A549 (cell line): ENCODE data around the gene BTK. TPM values are rescaled to one million over a fixed set of nuclear protein-coding genes. Genes with fewer than 3 reads are reported as not detected.
"Not testable (repeated sequence)": the region's sequence is repeated elsewhere in the genome, so short reads cannot be mapped to it uniquely, and the experiment has no call there.

ENCODE experiments used
- ATAC-seq, 2 experiments: fragments of 200-7000 bp in 1 of 2; fragments of >200 bp in 1 of 2; cut with Nextera tagmentation in 1 of 2; cut with Tn5 transposase in 1 of 2; 3 replicates each; pipeline versions ENCODE4 v1.8.0 to v1.9.1; 2018 to 2020; ENCODE audit warnings: mild to moderate bottlenecking in 1 of 2, moderate library complexity in 1 of 2
- CTCF ChIA-PET: fragments of 300-600 bp; sonication (Branson Sonifier 250); formaldehyde crosslinking; extraction: SDS; loops from one replicate; lab custom pipeline; 2021; ENCODE audit warnings: antibody characterized with exemption, inconsistent platforms; lab: Yijun Ruan, JAX
- POLR2A ChIA-PET: fragments of 350-600 bp; formaldehyde crosslinking; extraction: SDS; loops from one replicate; lab custom pipeline; 2021; ENCODE audit warnings: antibody characterized with exemption, inconsistent platforms; lab: Yijun Ruan, JAX
- DNase-seq, 2 experiments: peaks; one replicate each; pipeline versions ENCODE4 v3.0.0 to v3.0.0-alpha.2; 2011 to 2016; ENCODE audit warnings: low read depth in 1 of 2, low spot score in 1 of 2
- FAIRE-seq: peaks from 2 replicates; lab custom pipeline; 2011; peaks lifted over from hg19 to GRCh38; lab: Jason Lieb, UNC
- H3K27ac ChIP-seq, 2 experiments: fragments of >200 bp; sonication (Bioruptor Twin); formaldehyde crosslinking; 3 replicates each; pipeline ENCODE4 v1.5.1; 2016 to 2017
- H3K4me1 ChIP-seq: fragments of >200 bp; sonication (Bioruptor Twin); formaldehyde crosslinking; 3 replicates; pipeline ENCODE4 v1.6.1; 2016
- H3K4me2 ChIP-seq: fragments of >200 bp; sonication (Bioruptor Twin); formaldehyde crosslinking; 3 replicates; pipeline ENCODE4 v1.6.1; 2016
- H3K4me3 ChIP-seq: fragments of >200 bp; sonication (Bioruptor Twin); formaldehyde crosslinking; 3 replicates; pipeline ENCODE4 v1.5.1; 2016
- H3K9me3 ChIP-seq: fragments of >200 bp; sonication (Bioruptor Twin); formaldehyde crosslinking; 3 replicates; pipeline ENCODE4 v1.6.1; 2016
- CBX2 ChIP-seq: fragments of 200-600 bp; sonication (generic); IDR thresholded peaks from 2 replicates; pipeline ENCODE4 v1.6.1; 2016; ENCODE audit warnings: low read depth, mild to moderate bottlenecking, borderline replicate concordance
- CEBPB ChIP-seq, 2 experiments: fragments of >200 bp in 1 of 2; sonication (Bioruptor Twin) in 1 of 2; formaldehyde crosslinking in 1 of 2; IDR thresholded peaks; 2 replicates each; pipeline ENCODE4 v1.6.1; 2012 to 2016
- CHD4 ChIP-seq: fragments of 200-600 bp; sonication (generic); IDR thresholded peaks from 2 replicates; pipeline ENCODE4 v1.6.1; 2016; ENCODE audit warnings: antibody characterized with exemption, mild to moderate bottlenecking, borderline replicate concordance
- ESRRA ChIP-seq: fragments of 150-350 bp; IDR thresholded peaks from 2 replicates; pipeline ENCODE4 v1.6.1; 2014; ENCODE audit warnings: mild to moderate bottlenecking, low read length, borderline replicate concordance
- FOSB ChIP-seq: fragments of 250-450 bp; sonication (Bioruptor Pico); IDR thresholded peaks from 2 replicates; pipeline ENCODE4 v1.5.0; 2020; ENCODE audit warnings: mild to moderate bottlenecking, moderate library complexity
- HDAC2 ChIP-seq: fragments of 200-600 bp; sonication (generic); IDR thresholded peaks from 2 replicates; pipeline ENCODE4 v1.6.1; 2016
- HEYL ChIP-seq: fragments of 250-450 bp; sonication (Bioruptor Pico); IDR thresholded peaks from 2 replicates; pipeline ENCODE4 v1.8.0; 2021; ENCODE audit warnings: mild to moderate bottlenecking, moderate library complexity
- JUN ChIP-seq, 2 experiments: fragments of >200 bp; sonication (Bioruptor Twin); formaldehyde crosslinking; IDR thresholded peaks; 2 replicates in 1 of 2; 3 replicates in 1 of 2; pipeline ENCODE4 v1.6.1; 2016 to 2017
- MAFK ChIP-seq: fragments of 450-650 bp; IDR thresholded peaks from 2 replicates; pipeline ENCODE4 v1.6.1; 2014; ENCODE audit not compliant: partially characterized antibody
- NPAS2 ChIP-seq: fragments of 250-450 bp; sonication (Bioruptor Pico); IDR thresholded peaks from 2 replicates; pipeline ENCODE4 v1.8.0; 2022; ENCODE audit warnings: mild to moderate bottlenecking, moderate library complexity, borderline replicate concordance
- PHF8 ChIP-seq: fragments of 200-600 bp; sonication (generic); IDR thresholded peaks from 2 replicates; pipeline ENCODE4 v1.6.1; 2016; ENCODE audit warnings: low read depth, mild to moderate bottlenecking, antibody characterized with exemption, moderate library complexity, borderline replicate concordance
- POLR2A ChIP-seq: IDR thresholded peaks from 2 replicates; pipeline ENCODE4 v1.6.1; 2012; ENCODE audit warnings: mild to moderate bottlenecking, low read length
- RFX5 ChIP-seq: fragments of 450-650 bp; IDR thresholded peaks from 2 replicates; pipeline ENCODE4 v1.7.1; 2014; ENCODE audit warnings: antibody characterized with exemption, mild to moderate bottlenecking, moderate library complexity
- SREBF2 ChIP-seq: fragments of 450-650 bp; IDR thresholded peaks from 2 replicates; pipeline ENCODE4 v1.6.1; 2014; ENCODE audit warnings: mild to moderate bottlenecking, moderate library complexity
- ZSCAN20 ChIP-seq: fragments of 250-450 bp; sonication (Bioruptor Pico); IDR thresholded peaks from 2 replicates; pipeline ENCODE4 v1.8.0; 2022; ENCODE audit warnings: mild to moderate bottlenecking, moderate library complexity
- WGBS: methylation state at CpG from one replicate; pipeline ENCODE4 v1.1.6; 2017; ENCODE audit errors: missing lambda C conversion rate; 5-methylcytosine and 5-hydroxymethylcytosine counted together
- polyA plus RNA-seq, 4 experiments: library from polyadenylated mRNA; depleted of rRNA in 3 of 4; stranded (reverse); fragments of >200 nt; fragmentation: RNase III in 1 of 4; extraction: RNeasy Plus Mini Kit Qiagen cat#74134 plus additional on column Dnase treatment in 1 of 4; gene quantifications; 2 replicates in 3 of 4; 3 replicates in 1 of 4; pipeline ENCODE4 v1.2.3, GENCODE V29; 2011 to 2017
- TF ChIP-seq, protein P1 (sequence below): IDR thresholded peaks from 2 replicates; pipeline ENCODE4 v1.6.1; 2012
- TF ChIP-seq, protein P2 (sequence below): fragments of >200 bp; sonication (Bioruptor Twin); formaldehyde crosslinking; IDR thresholded peaks from 2 replicates; pipeline ENCODE4 v1.6.1; 2016
- TF ChIP-seq, protein P3 (sequence below): fragments of 450-650 bp; IDR thresholded peaks from 2 replicates; pipeline ENCODE4 v1.6.1; 2014; ENCODE audit warnings: antibody characterized with exemption

BTK gene
- polyA plus RNA-seq, 2 of the 4 experiments (the other 2 are of a cell fraction), result 0.18 to 0.26 TPM

DNA sequence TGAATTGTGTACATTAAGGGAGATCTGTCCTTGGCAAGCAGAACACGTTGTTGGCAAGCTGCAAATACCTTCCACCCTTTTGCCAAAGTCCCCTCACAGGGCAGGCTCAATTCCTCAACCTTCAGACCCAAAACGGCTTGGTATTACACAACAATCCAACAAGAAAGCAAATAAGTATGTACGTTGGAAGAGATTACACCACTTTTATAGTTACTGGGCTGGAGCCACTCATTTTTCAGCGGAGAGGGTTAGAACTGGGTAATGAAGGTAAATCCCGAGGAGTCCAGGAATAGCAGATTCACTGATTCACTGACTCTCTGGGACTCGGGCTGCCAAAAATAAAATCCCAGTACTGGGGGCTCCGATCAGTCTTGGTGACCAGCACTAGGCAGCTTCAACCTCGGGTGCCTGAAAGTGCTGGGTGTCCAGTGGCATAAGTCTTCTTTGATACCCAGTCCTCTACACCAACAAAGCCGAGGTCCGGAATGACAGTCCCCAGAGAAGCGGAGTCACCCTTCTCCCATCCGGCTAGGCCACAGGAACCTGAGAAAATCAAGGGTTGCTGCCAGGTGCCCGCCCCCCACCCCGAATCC lies 38.0 kb downstream of the BTK start:
- DNase-seq, result peak; percentile 5 to 35
- Histone ChIP-seq H3K4me1 (peaks cover 16% of the 10 kb centered on the region), H3K4me3 (peak overlapping the region; percentile 85), H3K4me2 (peak overlapping the region; percentile 85), H3K27ac (peak overlapping the region; percentile 98 to 99), H3K9me3 (no peaks in the 10 kb centered on the region)
- 0% methylated on average over 5 of the region's 14 CpGs for WGBS
- POLR2A ChIA-PET, result interaction anchor here (1.0 to 3.7 kb wide), 4 partner anchors 14 to 580 kb away, joined by 3 to 46 read pairs (median 3); partner anchors contain the start of genes GLA, HNRNPH2 and RPL36A
- TF ChIP-seq RFX5 (no peak), FOSB (CRISPR knock-in tag) (no peak), ZSCAN20 (CRISPR knock-in tag) (no peak)
- FAIRE-seq, result no peak
- ATAC-seq, result peak; percentile 52 to 55
- CTCF ChIA-PET, result interaction anchor here (1.4 to 2.3 kb wide), 3 partner anchors 10 to 676 kb away, joined by 3 to 6 read pairs (median 3); partner anchors contain the start of gene RPL36A

DNA sequence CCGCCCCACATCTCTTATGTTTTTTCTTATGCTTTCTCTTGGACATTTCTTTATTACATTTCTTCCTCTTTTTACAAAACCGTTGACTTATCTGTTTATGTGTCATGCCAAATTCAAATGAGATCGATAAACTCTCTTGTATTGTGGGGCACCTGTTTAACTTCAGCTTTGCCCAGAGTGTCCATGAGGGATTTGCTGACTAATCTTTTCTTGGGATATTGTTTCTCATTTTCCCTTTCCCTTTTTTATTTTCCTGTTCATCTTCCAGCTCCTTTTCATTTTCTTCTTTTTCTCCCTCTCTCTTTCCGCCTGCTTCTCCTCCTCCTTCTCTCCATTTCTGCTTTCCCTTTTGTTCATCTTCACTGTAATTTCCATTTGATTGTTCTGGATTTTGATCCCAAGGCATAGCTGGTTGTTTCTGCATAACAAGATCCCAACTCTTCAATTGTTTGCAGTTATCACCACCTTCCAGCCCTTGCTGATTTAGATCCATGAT lies 48.2 kb downstream of the BTK start:
- FAIRE-seq, result no peak

DNA sequence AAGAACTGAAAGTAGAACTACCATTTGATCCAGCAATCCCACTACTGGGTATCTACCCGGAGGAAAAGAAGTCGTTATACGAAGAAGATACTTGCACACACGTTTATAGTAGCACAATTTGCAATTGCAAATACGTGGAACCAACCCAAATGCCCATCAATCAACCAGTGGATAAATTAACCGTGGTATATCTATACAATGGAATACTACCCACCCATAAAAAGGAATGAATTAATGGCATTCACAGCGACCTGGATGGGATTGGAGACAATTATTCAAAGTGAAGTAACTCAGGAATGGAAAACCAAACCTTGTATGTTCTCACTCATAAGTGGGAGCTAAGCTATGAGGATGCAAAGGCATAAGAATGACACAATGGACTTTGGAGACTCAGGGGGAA lies 51.7 kb downstream of the BTK start:
- FAIRE-seq, H3K4me1 ChIP-seq, H3K27ac ChIP-seq, H3K4me2 ChIP-seq, H3K9me3 ChIP-seq, CTCF ChIA-PET, ATAC-seq, POLR2A ChIA-PET, DNase-seq, H3K4me3 ChIP-seq: not testable (repeated sequence)
- 55% methylated on average over 7 of the region's 7 CpGs for WGBS

More for the DNA sequence above, 48.2 kb downstream of the BTK start:
- 83% methylated on average over 4 of the region's 4 CpGs for WGBS
- TF ChIP-seq PHF8, result no peak
- TF ChIP-seq SREBF2, result no peak
- TF ChIP-seq, protein P1, sequence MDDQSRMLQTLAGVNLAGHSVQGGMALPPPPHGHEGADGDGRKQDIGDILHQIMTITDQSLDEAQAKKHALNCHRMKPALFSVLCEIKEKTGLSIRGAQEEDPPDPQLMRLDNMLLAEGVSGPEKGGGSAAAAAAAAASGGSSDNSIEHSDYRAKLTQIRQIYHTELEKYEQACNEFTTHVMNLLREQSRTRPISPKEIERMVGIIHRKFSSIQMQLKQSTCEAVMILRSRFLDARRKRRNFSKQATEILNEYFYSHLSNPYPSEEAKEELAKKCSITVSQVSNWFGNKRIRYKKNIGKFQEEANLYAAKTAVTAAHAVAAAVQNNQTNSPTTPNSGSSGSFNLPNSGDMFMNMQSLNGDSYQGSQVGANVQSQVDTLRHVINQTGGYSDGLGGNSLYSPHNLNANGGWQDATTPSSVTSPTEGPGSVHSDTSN, result no peak
- no peak for TF ChIP-seq ESRRA
- peak; percentile 66 for TF ChIP-seq MAFK
- TF ChIP-seq, all 56 proteins: peak for 1
- CTCF ChIA-PET, result interaction anchor here (1.1 kb wide), 1 partner anchor 11 kb away, joined by 3 read pairs; the partner anchor contains the start of gene TIMM8A
- H3K4me2 ChIP-seq, result no peak overlapping the region
- no peak overlapping the region for H3K27ac ChIP-seq
- H3K9me3 ChIP-seq, result no peaks in the 10 kb centered on the region
- DNase-seq, result no peak
- no peak for ATAC-seq
- POLR2A ChIA-PET, result no interaction called here
- H3K4me1 ChIP-seq, result no peaks in the 10 kb centered on the region
- H3K4me3 ChIP-seq, result no peak overlapping the region

DNA sequence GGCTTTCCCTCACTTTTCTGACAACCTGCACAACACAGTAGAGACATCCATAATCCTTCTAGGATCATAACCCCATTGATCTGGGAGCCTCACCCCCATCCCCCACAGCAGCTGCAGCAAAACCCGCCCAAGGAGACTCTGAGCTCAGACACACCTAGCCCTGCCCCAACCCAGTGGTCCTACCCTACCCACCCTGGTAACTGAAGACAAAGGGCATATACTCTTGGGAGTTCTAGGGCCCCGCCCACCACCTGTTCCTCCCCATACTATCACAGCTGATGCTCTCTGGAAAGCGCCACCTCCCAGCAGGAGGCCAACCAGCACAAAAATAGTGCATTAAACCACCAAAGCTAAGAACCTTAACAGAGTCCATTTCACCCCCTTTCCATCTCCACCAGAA lies 59.4 kb downstream of the BTK start:
- WGBS, result 100% methylated on average over 1 of the region's 3 CpGs
- POLR2A ChIA-PET, CTCF ChIA-PET: not testable (repeated sequence)

DNA sequence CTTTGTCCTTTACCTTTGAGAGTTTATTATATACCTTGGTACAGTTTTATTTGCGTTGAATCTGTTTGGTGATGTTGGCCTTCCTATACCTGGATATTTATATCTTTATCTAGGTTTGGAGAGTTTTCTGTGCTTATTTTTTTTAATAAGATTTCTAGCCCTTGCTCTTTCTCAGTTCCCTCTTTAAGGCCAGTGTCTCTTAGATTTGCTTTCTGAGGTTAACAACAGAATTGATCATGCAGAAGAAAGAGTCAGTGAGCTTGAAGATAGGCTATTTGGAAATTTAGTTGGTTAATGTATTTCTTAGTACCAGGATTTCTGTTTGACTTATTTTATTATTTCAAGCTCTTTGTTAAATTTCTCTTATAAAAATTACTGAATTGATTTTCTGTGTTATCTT lies 82.2 kb downstream of the BTK start:
- FAIRE-seq (no peak), ATAC-seq (no peak), DNase-seq (no peak)
- 28% methylated on average over 1 of the region's 1 CpG for WGBS
- TF ChIP-seq HDAC2 (no peak), CBX2 (no peak), CHD4 (no peak), NPAS2 (CRISPR knock-in tag) (no peak), CEBPB (IDR thresholded peaks at IDR 0.05) (no peak), MAFK (no peak), HEYL (CRISPR knock-in tag) (no peak), POLR2A (no peak), JUN (IDR thresholded peaks at IDR 0.05) (no peak)
- TF ChIP-seq, protein P2, sequence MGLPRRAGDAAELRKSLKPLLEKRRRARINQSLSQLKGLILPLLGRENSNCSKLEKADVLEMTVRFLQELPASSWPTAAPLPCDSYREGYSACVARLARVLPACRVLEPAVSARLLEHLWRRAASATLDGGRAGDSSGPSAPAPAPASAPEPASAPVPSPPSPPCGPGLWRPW, result no peak
- TF ChIP-seq, protein P3, sequence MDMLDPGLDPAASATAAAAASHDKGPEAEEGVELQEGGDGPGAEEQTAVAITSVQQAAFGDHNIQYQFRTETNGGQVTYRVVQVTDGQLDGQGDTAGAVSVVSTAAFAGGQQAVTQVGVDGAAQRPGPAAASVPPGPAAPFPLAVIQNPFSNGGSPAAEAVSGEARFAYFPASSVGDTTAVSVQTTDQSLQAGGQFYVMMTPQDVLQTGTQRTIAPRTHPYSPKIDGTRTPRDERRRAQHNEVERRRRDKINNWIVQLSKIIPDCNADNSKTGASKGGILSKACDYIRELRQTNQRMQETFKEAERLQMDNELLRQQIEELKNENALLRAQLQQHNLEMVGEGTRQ, result no peak
- Histone ChIP-seq H3K27ac (no peak overlapping the region), H3K4me3 (no peak overlapping the region), H3K4me1 (no peaks in the 10 kb centered on the region), H3K9me3 (no peaks in the 10 kb centered on the region), H3K4me2 (no peak overlapping the region)
- ChIA-PET CTCF (no interaction called here), POLR2A (no interaction called here)

More for the DNA sequence above, 59.4 kb downstream of the BTK start:
- ATAC-seq, H3K4me3 ChIP-seq, H3K4me2 ChIP-seq, DNase-seq, H3K4me1 ChIP-seq, FAIRE-seq, H3K27ac ChIP-seq, H3K9me3 ChIP-seq: not testable (repeated sequence)
